SJCRH30 (cell line): ENCODE data around the gene ARMH3. TPM values are rescaled to one million over a fixed set of nuclear protein-coding genes. Genes with fewer than 3 reads are reported as not detected.
"Not testable (repeated sequence)": the region's sequence is repeated elsewhere in the genome, so short reads cannot be mapped to it uniquely, and the experiment has no call there.

ENCODE experiments used
- DNase-seq, 2 experiments: peaks; one replicate each; pipeline ENCODE4 v3.0.0-alpha.2; 2015 to 2020
- H3K27ac ChIP-seq: fragments of 250-450 bp; sonication (Bioruptor Pico); 2 replicates; pipeline ENCODE4 v1.5.1; 2020; ENCODE audit warnings: mild to moderate bottlenecking, moderate library complexity
- H3K27me3 ChIP-seq: fragments of 250-450 bp; sonication (Bioruptor Pico); 2 replicates; pipeline ENCODE4 v1.5.1; 2020; ENCODE audit warnings: mild to moderate bottlenecking, moderate library complexity
- H3K36me3 ChIP-seq: fragments of 250-450 bp; sonication (Bioruptor Pico); 2 replicates; pipeline ENCODE4 v1.5.1; 2020; ENCODE audit warnings: mild to moderate bottlenecking, moderate library complexity
- H3K4me1 ChIP-seq: fragments of 250-450 bp; sonication (Bioruptor Pico); 2 replicates; pipeline ENCODE4 v1.5.1; 2020; ENCODE audit warnings: mild to moderate bottlenecking, moderate library complexity
- H3K4me3 ChIP-seq: fragments of 250-450 bp; sonication (Bioruptor Pico); 2 replicates; pipeline ENCODE4 v1.5.1; 2020; ENCODE audit warnings: mild to moderate bottlenecking, moderate library complexity
- H3K9me3 ChIP-seq: fragments of 250-450 bp; sonication (Bioruptor Pico); replicated peaks from 2 replicates; pipeline ENCODE4 v1.5.1; 2020; ENCODE audit warnings: mild to moderate bottlenecking, moderate library complexity
- total RNA-seq: library from RNA; depleted of rRNA; stranded (reverse); fragments of >200 nt; shearing (Covaris generic); gene quantifications from 2 replicates; pipeline ENCODE4 v1.2.3, GENCODE V29; 2014

The ARMH3 gene
- total RNA-seq, 1 experiment from 2014 or later = 25.7 TPM

GRCh38 chr10:102065561-102066398 is 9.8 kb upstream of the ARMH3 start:
- Histone ChIP-seq H3K4me1 (no peaks in the 10 kb centered on the region), H3K4me3 (peak overlapping the region; percentile 63), H3K36me3 (no peaks in the 10 kb centered on the region), H3K27me3 (peaks cover 3% of the 10 kb centered on the region; the same call in 1 of the 2 replicates), H3K27ac (no peak overlapping the region; the same call in 1 of the 2 replicates), H3K9me3 (no peaks in the 10 kb centered on the region)
- peak in 1 of 2 experiments; percentile 29 for DNase-seq

- Histone ChIP-seq H3K4me1 (no peaks in the 10 kb centered on the region), H3K36me3 (no peaks in the 10 kb centered on the region), H3K9me3 (no peaks in the 10 kb centered on the region), H3K4me3 (peak within 1 kb of the TSS; percentile 63), H3K27ac (no peak within 1 kb of the TSS; the same call in 1 of the 2 replicates), H3K27me3 (peaks cover 3% of the 10 kb centered on the region; the same call in 1 of the 2 replicates)
- DNase-seq = peak; percentile 75 to 79
Observed at GRCh38 chr10:102064868-102065560, 9.0 kb upstream of the ARMH3 start, which contains the start of gene HPS6. Gene HPS6, plus strand, starts transcription at chr10:102065349. Its CDS starts 126 bp downstream, at chr10:102065475.

- DNase-seq = no peak
- no peaks in the 10 kb centered on the region for H3K9me3 ChIP-seq
- H3K27ac ChIP-seq = no peak overlapping the region
- no peaks in the 10 kb centered on the region for H3K36me3 ChIP-seq
- peak overlapping the region; percentile 63 for H3K4me3 ChIP-seq
- peaks cover 3% of the 10 kb centered on the region; the same call in 1 of the 2 replicates for H3K27me3 ChIP-seq
- no peaks in the 10 kb centered on the region for H3K4me1 ChIP-seq
Observed at GRCh38 chr10:102064503-102064867, 8.5 kb upstream of the ARMH3 start.

GRCh38 chr10:102059987-102060386 is 4.0 kb upstream of the ARMH3 start:
- Histone ChIP-seq H3K27ac (no peak overlapping the region), H3K36me3 (no peaks in the 10 kb centered on the region), H3K27me3 (peaks cover 3% of the 10 kb centered on the region; the same call in 1 of the 2 replicates), H3K4me3 (no peak overlapping the region), H3K9me3 (no peaks in the 10 kb centered on the region), H3K4me1 (peaks cover 2% of the 10 kb centered on the region; the same call in 1 of the 2 replicates)
- no peak for DNase-seq

GRCh38 chr10:102054881-102055646 is 909 bp downstream of the ARMH3 start:
- Histone ChIP-seq H3K4me3 (peak overlapping the region; percentile 97), H3K27ac (peak overlapping the region; percentile 78)
- H3K36me3 ChIP-seq, H3K4me1 ChIP-seq, H3K9me3 ChIP-seq, DNase-seq, H3K27me3 ChIP-seq: not testable (repeated sequence)

- H3K27me3 ChIP-seq = no peaks in the 10 kb centered on the region
- H3K27ac ChIP-seq = no peak overlapping the region
- no peak overlapping the region for H3K4me3 ChIP-seq
- H3K4me1 ChIP-seq = no peaks in the 10 kb centered on the region
- no peaks in the 10 kb centered on the region for H3K9me3 ChIP-seq
- no peak for DNase-seq
- no peaks in the 10 kb centered on the region for H3K36me3 ChIP-seq
Observed at GRCh38 chr10:102046095-102046494, 9.9 kb downstream of the ARMH3 start.

- no peaks in the 10 kb centered on the region for H3K4me1 ChIP-seq
- no peaks in the 10 kb centered on the region for H3K27me3 ChIP-seq
- H3K9me3 ChIP-seq = no peaks in the 10 kb centered on the region
- no peak for DNase-seq
- no peak overlapping the region for H3K27ac ChIP-seq
- no peaks in the 10 kb centered on the region for H3K36me3 ChIP-seq
- H3K4me3 ChIP-seq = no peak overlapping the region
Observed at GRCh38 chr10:102045292-102045691, 10.7 kb downstream of the ARMH3 start.

GRCh38 chr10:102040305-102041050 is 15.5 kb downstream of the ARMH3 start:
- Histone ChIP-seq H3K36me3 (peaks cover 19% of the 10 kb centered on the region), H3K9me3 (no peaks in the 10 kb centered on the region), H3K4me3 (no peak overlapping the region), H3K27me3 (no peaks in the 10 kb centered on the region), H3K27ac (no peak overlapping the region), H3K4me1 (no peaks in the 10 kb centered on the region)
- no peak for DNase-seq

GRCh38 chr10:102038410-102038809 is 17.6 kb downstream of the ARMH3 start:
- Histone ChIP-seq H3K27ac (no peak overlapping the region), H3K9me3 (no peaks in the 10 kb centered on the region), H3K36me3 (peaks cover 25% of the 10 kb centered on the region), H3K27me3 (no peaks in the 10 kb centered on the region), H3K4me3 (no peak overlapping the region), H3K4me1 (no peaks in the 10 kb centered on the region)
- no peak for DNase-seq

GRCh38 chr10:102035807-102036206 is 20.2 kb downstream of the ARMH3 start:
- not testable (repeated sequence) for DNase-seq, H3K27ac ChIP-seq, H3K9me3 ChIP-seq, H3K27me3 ChIP-seq, H3K4me1 ChIP-seq, H3K4me3 ChIP-seq
- peaks cover 44% of the 10 kb centered on the region for H3K36me3 ChIP-seq

- Histone ChIP-seq H3K36me3 (peaks cover 53% of the 10 kb centered on the region), H3K27me3 (no peaks in the 10 kb centered on the region), H3K4me1 (no peaks in the 10 kb centered on the region), H3K4me3 (no peak overlapping the region), H3K27ac (no peak overlapping the region), H3K9me3 (no peaks in the 10 kb centered on the region)
- no peak for DNase-seq
Observed at GRCh38 chr10:102033787-102034186, 22.2 kb downstream of the ARMH3 start.

- no peak overlapping the region for H3K4me3 ChIP-seq
Observed at GRCh38 chr10:102027261-102027660, 28.7 kb downstream of the ARMH3 start.

GRCh38 chr10:102024799-102025198 is 31.2 kb downstream of the ARMH3 start:
- Histone ChIP-seq H3K27me3 (no peaks in the 10 kb centered on the region), H3K36me3 (peaks cover 49% of the 10 kb centered on the region), H3K4me1 (no peaks in the 10 kb centered on the region), H3K27ac (no peak overlapping the region), H3K9me3 (peaks cover 3% of the 10 kb centered on the region; the same call in 1 of the 2 replicates), H3K4me3 (no peak overlapping the region)
- DNase-seq = no peak

More at GRCh38 chr10:102027261-102027660, 28.7 kb downstream of the ARMH3 start:
- H3K9me3 ChIP-seq = no peaks in the 10 kb centered on the region
- H3K4me1 ChIP-seq = no peaks in the 10 kb centered on the region
- no peak overlapping the region for H3K27ac ChIP-seq
- no peak for DNase-seq
- H3K27me3 ChIP-seq = no peaks in the 10 kb centered on the region
- peaks cover 59% of the 10 kb centered on the region for H3K36me3 ChIP-seq

GRCh38 chr10:102020938-102021337 is 35.0 kb downstream of the ARMH3 start:
- no peak for DNase-seq
- peaks cover 3% of the 10 kb centered on the region; the same call in 1 of the 2 replicates for H3K9me3 ChIP-seq
- peaks cover 28% of the 10 kb centered on the region for H3K36me3 ChIP-seq
- no peak overlapping the region for H3K4me3 ChIP-seq
- H3K27me3 ChIP-seq = no peaks in the 10 kb centered on the region
- H3K27ac ChIP-seq = no peak overlapping the region
- no peaks in the 10 kb centered on the region for H3K4me1 ChIP-seq
